Stimulated activated CD4-positive, alpha-beta T cell treated with anti-CD3 and anti-CD28 coated beads, Interleukin-12 subunit alpha, Interleukin-12 subunit beta, amount 100 ng/mL, for 48 hours (primary cell): ENCODE measurements around the gene KBTBD13.

Experiments used
- DNase-seq, 3 donors: peaks; one replicate each; pipeline ENCODE4 v3.0.0-alpha.2; 2020; ENCODE audit warnings: low read depth in 2 of 3, low spot score in 1 of 3

KBTBD13 gene

DNA sequence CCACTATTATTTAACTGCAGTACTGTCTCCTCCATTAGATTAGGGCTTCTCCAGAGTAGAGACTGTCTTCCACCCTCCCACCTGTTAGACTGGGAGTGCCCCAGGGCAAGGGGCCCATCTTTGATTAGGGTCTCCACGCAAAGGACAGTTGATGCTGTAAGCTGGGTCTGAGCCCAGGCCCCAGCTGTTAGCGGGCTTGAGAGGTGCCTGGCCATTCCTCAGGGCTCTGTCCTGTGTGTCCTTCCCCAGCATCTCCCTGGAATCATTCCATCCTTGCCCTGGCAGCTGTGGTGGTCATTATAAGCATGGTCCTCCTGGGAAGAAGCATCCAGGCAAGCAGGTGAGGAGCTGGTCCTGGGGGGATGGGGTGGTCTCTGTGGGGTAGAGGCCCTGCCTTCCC lies 25.3 kb upstream of the KBTBD13 start:
- DNase-seq = no peak

DNA sequence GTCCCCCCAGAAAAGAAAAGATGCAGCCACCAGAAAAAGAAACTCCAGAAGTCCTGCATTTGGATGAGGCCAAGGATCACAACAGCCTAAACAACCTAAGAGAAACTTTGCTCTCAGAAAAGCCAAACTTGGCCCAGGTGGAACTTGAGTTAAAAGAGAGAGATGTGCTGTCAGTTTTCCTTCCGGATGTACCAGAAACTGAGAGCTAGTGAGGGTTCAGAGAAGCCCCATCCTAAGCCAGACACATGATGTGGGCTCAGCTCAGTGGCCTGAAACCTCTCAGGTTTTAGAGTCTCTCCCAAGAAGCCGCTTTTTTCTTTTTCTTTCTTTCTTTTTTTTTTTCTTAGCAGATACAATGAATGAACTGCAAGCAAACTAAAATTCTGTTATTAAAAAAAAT lies 23.6 kb upstream of the KBTBD13 start:
- DNase-seq = no peak

GRCh38 chr15:65054333-65055200 lies 22.0 kb upstream of the KBTBD13 start:
- peak; percentile 43 to 50 (median 47) for DNase-seq

DNA sequence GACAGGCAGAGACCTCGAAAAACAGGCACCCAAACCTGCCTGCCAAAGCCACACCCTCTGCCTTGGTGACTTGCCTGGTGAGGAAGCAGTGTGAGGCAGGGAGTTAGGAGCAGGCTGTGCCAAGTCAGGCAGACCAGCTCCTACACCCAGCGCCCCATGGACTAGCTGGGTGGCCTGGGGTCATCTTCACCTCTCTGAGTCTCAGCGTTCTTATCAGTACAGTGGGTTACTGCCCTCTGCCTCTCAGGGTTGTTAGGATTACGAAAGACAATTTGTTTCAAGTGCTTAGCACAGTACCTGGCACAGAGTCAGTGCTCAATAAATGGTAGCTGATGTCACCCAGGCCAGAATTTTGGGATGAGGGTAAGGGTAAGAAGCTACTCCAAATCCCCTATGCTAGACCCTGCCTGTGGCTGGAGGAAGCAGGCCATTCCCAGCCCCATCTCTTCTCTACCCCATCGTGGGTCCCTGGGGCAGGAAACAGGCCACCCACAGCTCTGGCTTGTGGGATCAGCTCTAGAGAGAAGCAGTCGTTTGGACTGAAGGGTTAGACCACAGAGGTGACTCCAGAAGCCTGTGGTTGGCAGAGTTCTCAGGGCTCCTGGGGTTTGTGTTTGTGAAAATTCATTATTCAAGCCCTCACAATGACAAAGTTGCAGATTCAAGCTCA lies 21.2 kb upstream of the KBTBD13 start:
- no peak for DNase-seq

GRCh38 chr15:65056106-65056505 lies 20.4 kb upstream of the KBTBD13 start:
- DNase-seq = no peak

GRCh38 chr15:65056868-65057548 lies 19.5 kb upstream of the KBTBD13 start:
- DNase-seq = no peak

DNA sequence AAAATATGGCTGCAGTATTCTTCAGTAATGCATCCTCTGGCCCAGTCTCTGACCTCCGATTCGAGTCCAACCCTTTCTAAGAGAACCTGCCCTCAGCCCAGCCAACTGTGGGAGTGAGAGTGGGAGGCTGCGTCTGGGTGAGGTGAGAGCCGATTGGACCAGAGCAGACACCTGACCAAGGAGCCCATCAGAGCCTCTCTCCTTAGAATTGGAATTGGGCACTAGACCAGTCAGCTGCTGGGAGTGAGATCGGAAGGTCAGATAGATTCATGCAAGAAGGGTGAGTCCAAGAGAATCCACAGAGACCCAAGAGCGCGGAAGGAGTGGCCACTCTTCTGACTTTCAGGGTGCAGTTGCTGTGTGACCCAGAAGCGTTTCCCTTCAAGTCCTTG lies 19.0 kb upstream of the KBTBD13 start:
- DNase-seq = no peak

DNA sequence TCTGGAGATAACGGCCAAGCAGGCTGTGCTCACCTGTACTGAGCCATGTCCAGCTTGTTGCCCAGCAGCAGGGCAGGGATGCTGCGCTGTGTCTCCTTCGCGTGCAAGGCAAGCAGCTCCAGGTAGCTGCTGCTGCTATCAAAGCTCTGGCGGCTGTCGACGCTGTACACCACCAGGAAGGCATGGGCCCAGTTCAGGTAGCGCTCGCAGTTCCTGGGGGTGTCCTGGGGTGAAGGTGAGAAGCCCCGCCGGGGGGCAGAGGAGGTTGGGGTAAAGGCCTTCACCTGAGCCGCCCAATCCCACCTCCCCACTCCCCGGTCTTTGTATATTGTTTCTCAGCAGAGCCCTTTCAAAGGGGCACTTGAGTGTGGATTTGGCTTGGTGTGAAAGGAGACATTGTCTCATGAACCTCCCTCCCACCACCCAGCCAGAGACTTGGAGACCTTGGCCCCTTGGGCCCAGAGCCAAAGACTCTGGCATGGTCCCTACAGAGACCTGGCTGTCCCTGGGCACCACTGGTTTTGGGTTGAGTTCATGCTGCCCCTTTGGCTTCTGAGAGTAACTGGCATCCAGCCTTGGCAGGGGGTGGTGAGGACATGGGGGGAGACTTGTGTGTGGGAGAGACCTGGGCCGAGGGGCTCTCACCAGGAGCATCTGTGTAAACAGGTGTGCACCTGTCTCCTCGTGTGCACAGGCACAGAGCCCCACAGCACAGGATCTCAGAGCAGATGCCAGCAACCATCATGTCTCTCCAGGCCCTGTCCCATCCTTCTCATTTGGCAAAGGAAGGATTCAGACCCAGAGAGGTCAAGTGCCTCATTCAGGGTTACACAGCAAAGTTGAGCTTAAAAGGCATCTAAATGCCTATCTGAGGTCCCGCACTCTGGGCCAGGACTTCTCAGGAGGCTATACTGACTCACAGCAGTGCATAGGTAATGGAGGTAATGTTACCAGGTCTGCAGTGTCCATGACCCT lies 17.9 kb upstream of the KBTBD13 start:
- DNase-seq = no peak

GRCh38 chr15:65059369-65059750 lies 17.2 kb upstream of the KBTBD13 start:
- no peak for DNase-seq

DNA sequence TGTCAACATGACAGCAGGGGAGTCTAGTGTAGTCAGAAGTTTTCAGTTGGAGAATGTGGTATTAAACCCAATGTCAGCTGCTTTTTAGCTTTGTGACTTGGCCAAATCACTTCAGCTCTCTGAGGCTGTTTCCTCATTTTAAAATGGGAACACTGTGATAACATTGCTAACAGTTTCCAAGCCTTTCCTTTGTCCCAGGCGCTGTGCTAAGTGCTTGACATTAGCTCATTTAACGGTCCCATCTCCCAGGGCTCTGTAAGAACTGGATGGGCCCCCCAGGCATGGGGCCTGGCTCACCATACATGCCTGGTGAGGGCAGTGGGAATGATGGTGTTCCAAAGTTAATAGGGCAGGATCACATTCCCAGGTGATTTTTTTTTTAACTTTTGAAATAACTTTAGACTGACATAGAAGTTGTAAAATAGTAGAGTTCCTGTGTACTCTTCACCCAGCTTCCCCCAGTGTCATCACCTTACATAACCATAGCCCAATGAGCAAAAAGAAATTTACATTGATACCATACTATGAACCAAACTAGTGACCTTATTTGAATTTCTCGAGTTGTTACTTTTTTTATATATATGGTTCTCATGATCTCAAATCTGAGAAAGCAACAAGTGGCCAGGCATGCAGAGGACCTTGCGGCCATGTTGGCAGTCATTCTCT lies 16.5 kb upstream of the KBTBD13 start:
- DNase-seq = no peak

DNA sequence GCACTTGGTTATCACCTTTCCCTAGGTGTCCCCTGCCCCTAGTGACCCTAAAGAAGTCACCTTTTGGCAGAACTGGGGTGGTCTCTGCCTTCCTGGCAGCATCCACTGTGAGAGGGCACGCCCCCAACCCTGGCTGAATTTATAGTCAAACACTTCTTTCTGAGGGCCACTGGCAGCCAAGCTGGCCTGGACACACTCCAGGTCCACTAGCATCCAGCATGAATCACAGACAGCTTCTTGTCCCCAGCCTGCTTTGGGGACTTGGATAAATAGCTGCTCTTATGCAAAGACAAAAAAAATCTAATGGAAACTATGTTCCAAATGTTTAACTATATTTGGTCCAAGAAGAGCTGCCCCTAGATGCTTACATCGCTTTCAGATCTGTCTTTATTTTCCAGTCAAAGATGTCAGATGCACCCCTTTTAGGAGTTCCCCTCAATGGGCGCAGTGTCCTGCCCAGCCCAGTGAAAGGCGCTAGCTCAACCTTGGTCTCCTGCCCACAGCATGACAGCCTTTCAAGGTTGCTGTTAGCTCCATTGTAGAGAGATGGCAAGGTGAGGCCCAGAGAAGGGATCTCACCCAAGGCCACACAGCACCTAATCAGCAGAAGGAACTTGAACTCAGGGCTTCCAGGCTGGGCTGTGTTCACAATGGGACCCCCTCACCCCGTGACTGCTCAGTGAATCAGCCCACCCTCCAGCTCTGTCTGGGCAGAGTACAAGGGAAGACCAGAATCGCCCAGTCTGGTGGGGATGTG lies 15.7 kb upstream of the KBTBD13 start:
- no peak for DNase-seq

- no peak for DNase-seq
Measured at GRCh38 chr15:65062061-65062460, 14.5 kb upstream of the KBTBD13 start.

GRCh38 chr15:65062726-65063125 lies 13.8 kb upstream of the KBTBD13 start:
- no peak for DNase-seq

DNA sequence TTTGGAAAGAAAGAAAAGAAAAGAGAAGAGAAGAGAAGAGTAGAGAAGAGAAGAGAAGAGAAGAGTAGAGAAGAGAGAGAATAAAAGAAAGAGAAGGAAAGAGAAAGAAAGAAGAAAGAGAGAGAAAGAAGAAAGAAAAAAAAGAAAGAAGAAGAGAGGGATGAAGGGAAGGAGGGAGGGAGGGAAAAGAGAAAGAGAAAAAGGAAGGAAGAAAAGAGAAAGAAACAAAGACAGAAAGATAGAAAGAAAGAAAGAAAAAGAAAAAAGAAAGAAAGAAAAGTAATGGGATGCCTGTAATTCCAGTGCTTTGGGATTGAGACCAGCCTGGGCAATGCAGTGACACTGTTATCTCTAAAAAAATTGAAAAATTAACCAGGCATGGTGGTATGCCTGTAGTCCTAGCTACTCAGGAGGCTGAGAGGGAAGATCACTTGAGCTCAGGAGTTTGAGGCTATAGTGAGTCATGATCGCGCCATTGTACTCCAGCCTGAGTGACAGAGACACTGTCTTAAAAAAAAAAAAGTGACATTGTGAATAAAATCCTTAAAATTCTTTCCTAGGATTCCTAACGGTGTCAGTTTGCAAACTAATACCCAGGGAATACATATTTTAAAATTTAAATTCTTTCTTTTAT lies 10.4 kb upstream of the KBTBD13 start:
- no peak for DNase-seq

DNA sequence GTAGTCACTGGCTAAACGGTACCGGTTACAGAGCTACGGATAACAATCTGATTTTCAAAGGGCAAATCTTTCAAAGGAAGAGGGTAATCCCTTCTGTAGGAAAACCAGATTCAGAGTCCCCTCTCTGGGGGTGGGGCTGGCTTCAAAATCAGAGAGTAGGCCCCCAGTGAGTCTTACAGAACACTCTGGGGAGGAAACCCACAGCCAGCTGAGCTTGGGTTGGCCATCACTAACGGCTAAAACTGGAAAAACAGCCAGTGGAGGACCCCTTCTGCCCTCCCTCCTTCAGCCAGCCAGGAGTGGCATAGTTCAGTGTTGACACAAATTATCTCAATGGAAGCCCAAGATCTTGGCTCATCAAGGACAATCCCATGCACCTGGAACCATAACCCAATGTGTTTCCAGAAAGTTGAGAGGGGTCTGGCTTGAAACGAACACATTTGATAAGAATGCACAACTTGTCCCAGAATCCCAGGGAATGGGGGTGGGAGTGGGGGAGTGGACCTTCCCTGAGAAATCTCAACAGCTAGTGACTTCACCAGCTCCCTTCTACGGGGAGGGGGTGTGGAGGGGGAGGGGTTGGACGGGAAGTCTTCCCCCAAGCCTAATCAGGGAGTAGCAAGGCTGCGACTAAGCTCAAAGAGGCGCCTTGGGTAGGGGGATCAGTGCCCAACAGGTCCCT lies 9.8 kb upstream of the KBTBD13 start:
- DNase-seq = no peak

DNA sequence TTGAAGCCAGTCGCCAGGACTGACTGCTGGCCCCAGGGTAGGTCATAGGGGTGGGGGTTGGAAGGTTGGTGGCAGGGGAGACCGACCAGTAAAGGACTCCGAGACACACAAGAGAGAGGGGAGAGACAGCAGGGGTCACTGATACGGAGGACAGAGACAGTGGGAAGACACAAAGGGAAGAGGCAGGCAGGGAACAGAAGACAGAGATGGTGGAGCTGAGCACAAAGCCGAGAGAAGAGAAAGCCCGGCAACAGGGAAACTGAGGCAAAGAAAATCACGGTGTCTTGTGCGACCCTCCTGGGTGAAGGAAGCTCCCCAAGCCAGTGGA lies 9.3 kb upstream of the KBTBD13 start:
- DNase-seq = no peak

DNA sequence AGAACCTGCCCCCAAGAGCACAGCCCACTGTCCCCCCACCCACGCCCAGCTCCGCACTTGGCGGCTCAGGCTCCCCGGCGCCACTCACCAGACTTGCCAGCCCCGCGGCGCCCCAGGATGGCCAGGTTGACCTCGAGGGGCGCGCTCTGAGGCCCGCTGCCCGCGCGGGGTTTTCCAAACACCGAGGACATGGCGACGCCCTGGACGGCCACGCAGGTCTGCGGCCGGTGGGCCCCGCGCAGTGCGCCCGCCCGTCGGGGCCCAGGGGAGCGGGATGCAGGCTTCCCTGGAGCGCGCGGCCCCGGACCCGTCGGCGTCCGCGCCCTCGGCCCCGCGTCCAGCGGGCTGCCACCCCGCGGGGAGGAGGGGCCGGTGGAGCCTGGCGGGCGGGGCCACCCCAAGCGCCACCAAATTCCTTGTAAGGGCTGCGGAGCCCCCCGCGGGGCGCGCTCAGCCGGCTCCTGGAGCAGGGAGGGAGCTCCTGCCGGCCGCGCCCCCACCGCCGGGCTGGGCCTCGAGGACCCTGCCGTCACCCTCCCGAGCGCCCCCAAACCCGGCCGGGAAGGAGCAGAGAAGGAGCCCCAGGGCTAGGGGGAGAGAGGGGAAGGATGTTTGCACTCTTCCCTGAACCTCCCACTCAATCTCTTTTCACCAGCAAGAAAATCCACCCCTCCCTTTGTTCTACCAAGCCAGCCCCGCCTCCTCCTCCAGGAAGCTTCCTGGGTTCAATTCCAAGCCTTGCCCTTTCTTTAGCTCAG lies 8.7 kb upstream of the KBTBD13 start, which contains the start of gene RASL12:
TSS of gene RASL12 (minus strand) at position 347 of the 758 bp plus-strand sequence. CDS start at position 191, 156 bp downstream.
- DNase-seq = no peak

DNA sequence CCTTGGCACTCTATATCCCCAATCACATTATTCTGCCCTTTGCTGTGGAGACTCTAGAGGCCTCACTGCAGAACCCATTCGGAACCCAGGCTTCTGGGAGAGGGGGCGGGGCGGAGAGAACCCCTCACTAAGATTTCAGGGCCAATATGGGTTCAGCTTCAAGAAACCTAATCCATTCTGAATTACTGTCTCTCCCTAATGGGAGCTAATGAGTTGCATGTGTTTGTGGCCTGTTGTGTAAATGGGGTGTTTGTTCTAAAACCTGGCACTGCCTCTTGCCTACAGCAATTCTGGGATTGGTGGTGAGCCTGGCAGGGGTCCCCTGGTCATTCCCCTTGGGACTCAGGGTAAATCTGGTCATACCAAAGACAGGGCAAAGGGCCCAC lies 8.2 kb upstream of the KBTBD13 start:
- DNase-seq = no peak
